Body of pancreas (tissue), 4 donors: ENCODE data around the gene AHCTF1. TPM values are rescaled to one million over a fixed set of nuclear protein-coding genes. Genes with fewer than 3 reads are reported as not detected.
"Not testable (repeated sequence)": the region's sequence is repeated elsewhere in the genome, so short reads cannot be mapped to it uniquely, and the experiment has no call there.

Source experiments
- ATAC-seq: fragments of 150-250 bp; one replicate; pipeline ENCODE4 v1.9.1; 2016
- DNase-seq, 4 donors: peaks; one replicate each; pipeline ENCODE4 v3.0.0-alpha.2; 2019
- H3K27ac ChIP-seq, 4 donors: fragments of 200-600 bp; sonication (generic); 1 replicate in 3 of 4; 2 replicates in 1 of 4; pipeline versions ENCODE4 v1.5.1 to v1.6.1; 2016 to 2019; ENCODE audit warnings: mild to moderate bottlenecking in 1 of 4, mixed read lengths in 1 of 4, moderate library complexity in 1 of 4
- H3K27me3 ChIP-seq, 2 donors: fragments of 200-600 bp; sonication (generic); one replicate each; pipeline ENCODE4 v1.6.0; 2016; ENCODE audit warnings: mild to moderate bottlenecking in 1 of 2
- H3K36me3 ChIP-seq, 2 donors: fragments of 200-600 bp; sonication (generic); replicated peaks in 1 of 2; 2 replicates each; pipeline ENCODE4 v1.5.1; 2016; ENCODE audit warnings: low read depth in 2 of 2; ENCODE audit not compliant: insufficient read depth in 1 of 2
- H3K4me1 ChIP-seq: fragments of 200-600 bp; sonication (generic); one replicate; pipeline ENCODE4 v1.6.0; 2016
- H3K4me3 ChIP-seq, 2 donors: fragments of 200-600 bp; sonication (generic); 1 replicate in 1 of 2; 2 replicates in 1 of 2; pipeline ENCODE4 v1.5.1; 2016 to 2019
- H3K9me3 ChIP-seq, 3 donors: fragments of 200-600 bp; sonication (generic); 1 replicate in 2 of 3; 2 replicates in 1 of 3; pipeline ENCODE4 v1.5.1; 2016
- POLR2A ChIP-seq, 3 donors: fragments of 450-650 bp; IDR thresholded peaks; one replicate each; pipeline ENCODE4 v1.6.1; 2016; ENCODE audit warnings: antibody characterized with exemption in 3 of 3, mild to moderate bottlenecking in 2 of 3
- WGBS, 2 donors: methylation state at CpG; one replicate each; pipeline ENCODE4 v1.1.5; 2017; 5-methylcytosine and 5-hydroxymethylcytosine counted together
- intact Hi-C: fragments of 100-400 bp; cut with DNase I; formaldehyde crosslinking; loops from one replicate; pipeline ENCODE4 v1.15.1; 2023
- total RNA-seq, 2 donors: library from RNA; depleted of rRNA; stranded (reverse); fragments of >200 nt; gene quantifications; one replicate each; pipeline ENCODE4 v1.1.0, GENCODE V29; 2016
- TF ChIP-seq, protein P1 (sequence below), 7 experiments: fragments of 450-650 bp in 4 of 7; fragments of 200-600 bp in 3 of 7; sonication (generic) in 3 of 7; IDR thresholded peaks; one replicate each; pipeline ENCODE4 v1.5.1; 2016 to 2019; ENCODE audit warnings: antibody characterized with exemption in 7 of 7

Gene AHCTF1
- total RNA-seq, 2 donors from 2014 or later: 17.5 to 18.7 TPM

DNA sequence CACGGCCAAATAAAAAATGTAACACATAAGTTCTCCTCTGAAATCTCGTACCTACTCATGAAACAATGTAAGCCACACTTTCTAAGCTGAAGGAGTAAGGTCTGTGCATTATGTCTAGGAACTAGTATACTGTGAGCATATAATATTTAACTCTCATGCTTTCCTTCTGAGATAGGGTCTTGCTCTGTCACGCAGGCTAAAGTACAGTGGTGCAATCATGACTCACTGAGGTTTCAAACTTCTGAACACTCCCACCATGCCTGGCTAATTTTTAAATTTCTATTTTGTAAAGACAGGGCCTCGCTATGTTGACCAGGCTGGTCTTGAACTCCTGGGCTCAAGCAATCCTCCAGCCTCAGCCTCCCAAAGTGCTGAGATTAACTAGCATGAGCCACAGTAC is 71.3 kb downstream of the AHCTF1 start:
- intact Hi-C loops: no loop called here
- ATAC-seq: no peak
- WGBS, 2 donors: 96% methylated on average over 4 of the region's 4 CpGs
- H3K36me3 ChIP-seq: peaks cover 0 to 32% of the 10 kb centered on the region in 2 donors
- TF ChIP-seq POLR2A (IDR thresholded peaks at IDR 0.05): no peak
- TF ChIP-seq, protein P1, sequence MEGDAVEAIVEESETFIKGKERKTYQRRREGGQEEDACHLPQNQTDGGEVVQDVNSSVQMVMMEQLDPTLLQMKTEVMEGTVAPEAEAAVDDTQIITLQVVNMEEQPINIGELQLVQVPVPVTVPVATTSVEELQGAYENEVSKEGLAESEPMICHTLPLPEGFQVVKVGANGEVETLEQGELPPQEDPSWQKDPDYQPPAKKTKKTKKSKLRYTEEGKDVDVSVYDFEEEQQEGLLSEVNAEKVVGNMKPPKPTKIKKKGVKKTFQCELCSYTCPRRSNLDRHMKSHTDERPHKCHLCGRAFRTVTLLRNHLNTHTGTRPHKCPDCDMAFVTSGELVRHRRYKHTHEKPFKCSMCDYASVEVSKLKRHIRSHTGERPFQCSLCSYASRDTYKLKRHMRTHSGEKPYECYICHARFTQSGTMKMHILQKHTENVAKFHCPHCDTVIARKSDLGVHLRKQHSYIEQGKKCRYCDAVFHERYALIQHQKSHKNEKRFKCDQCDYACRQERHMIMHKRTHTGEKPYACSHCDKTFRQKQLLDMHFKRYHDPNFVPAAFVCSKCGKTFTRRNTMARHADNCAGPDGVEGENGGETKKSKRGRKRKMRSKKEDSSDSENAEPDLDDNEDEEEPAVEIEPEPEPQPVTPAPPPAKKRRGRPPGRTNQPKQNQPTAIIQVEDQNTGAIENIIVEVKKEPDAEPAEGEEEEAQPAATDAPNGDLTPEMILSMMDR (IDR thresholded peaks at IDR 0.05): no peak
- no peak overlapping the region for H3K27ac ChIP-seq
- no peaks in the 10 kb centered on the region for H3K27me3 ChIP-seq
- no peak for DNase-seq
- no peaks in the 10 kb centered on the region for H3K4me1 ChIP-seq
- H3K9me3 ChIP-seq: no peaks in the 10 kb centered on the region
- H3K4me3 ChIP-seq: no peak overlapping the region

DNA sequence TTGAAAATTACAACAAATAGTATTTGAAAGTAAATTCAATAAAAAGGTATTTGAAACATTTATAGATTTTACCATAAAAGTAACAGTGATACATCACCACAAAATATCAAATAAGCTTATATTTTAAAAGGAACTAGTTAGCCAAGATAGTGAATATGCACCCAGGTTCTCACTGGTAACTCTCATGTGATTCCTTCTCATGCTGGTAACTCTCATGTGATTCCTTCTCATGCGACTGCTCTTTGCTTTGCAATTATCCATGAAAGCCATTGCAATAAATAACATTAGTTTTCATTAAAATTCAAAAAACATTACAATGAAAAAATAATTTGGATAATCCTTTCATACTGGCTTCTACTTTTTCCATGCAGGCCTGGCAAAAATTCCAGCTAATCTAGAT is 75.4 kb downstream of the AHCTF1 start:
- no peak overlapping the region for H3K27ac ChIP-seq
- H3K36me3 ChIP-seq: peaks cover 9 to 32% of the 10 kb centered on the region in 2 donors
- no peak for DNase-seq
- no peak for TF ChIP-seq POLR2A (IDR thresholded peaks at IDR 0.05)
- TF ChIP-seq, protein P1 (IDR thresholded peaks at IDR 0.05): no peak
- WGBS, 2 donors: 90 to 95% methylated on average over 1 of the region's 1 CpG
- no peaks in the 10 kb centered on the region for H3K9me3 ChIP-seq
- intact Hi-C loops: no loop called here
- no peak overlapping the region for H3K4me3 ChIP-seq
- H3K27me3 ChIP-seq: no peaks in the 10 kb centered on the region
- no peak for ATAC-seq
- no peaks in the 10 kb centered on the region for H3K4me1 ChIP-seq

DNA sequence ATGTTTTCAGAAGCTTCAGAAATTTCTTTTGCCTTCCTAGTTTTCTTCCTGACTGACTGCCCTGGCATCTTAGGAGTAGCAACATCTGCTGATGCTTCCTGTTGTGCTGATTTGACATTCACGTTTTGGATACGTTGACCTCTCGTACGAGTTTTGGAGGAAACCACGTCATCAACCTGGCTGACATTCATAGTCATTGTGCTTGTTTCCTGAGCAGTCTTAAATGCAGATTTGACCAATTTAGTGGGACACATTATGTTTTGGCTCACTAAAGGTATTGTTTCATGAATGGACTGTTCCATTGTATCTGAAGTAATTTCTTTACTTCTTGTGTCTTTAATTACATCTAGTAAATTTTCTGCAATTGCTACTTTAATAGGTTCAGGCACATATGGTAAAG is 81.1 kb downstream of the AHCTF1 start:
- DNase-seq: not testable (repeated sequence)
- peaks cover 9 to 18% of the 10 kb centered on the region in 2 donors for H3K36me3 ChIP-seq

DNA sequence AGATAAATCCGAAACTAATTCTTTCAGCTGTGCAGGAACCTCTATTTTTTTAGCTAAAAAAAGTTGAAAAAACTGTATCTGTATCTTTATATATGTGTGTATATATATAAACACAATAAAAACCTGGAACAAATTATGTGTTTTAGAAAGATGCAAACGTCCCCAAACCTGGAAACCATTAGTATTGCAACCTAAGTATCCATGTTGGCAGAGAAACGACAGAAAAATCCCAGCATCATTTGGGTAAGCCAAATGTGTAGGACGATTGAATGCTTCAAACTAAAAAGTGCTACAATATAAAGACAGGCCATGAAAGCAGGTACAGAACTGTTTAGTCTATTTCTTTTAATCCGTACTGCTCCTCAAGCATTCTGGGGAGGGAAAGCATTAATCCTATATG is 87.9 kb downstream of the AHCTF1 start:
- Histone ChIP-seq H3K4me1 (no peaks in the 10 kb centered on the region), H3K27ac (no peak overlapping the region), H3K4me3 (no peak overlapping the region), H3K27me3 (no peaks in the 10 kb centered on the region), H3K36me3 (peaks cover 0 to 6% of the 10 kb centered on the region in 2 donors), H3K9me3 (no peaks in the 10 kb centered on the region)
- intact Hi-C loops: no loop called here
- no peak for DNase-seq
- WGBS, 2 donors: 85 to 90% methylated on average over 5 of the region's 5 CpGs
- ATAC-seq: no peak
- TF ChIP-seq POLR2A (IDR thresholded peaks at IDR 0.05): no peak
- TF ChIP-seq, protein P1 (IDR thresholded peaks at IDR 0.05): no peak

More for the DNA sequence above, 81.1 kb downstream of the AHCTF1 start:
- H3K4me3 ChIP-seq, H3K27me3 ChIP-seq, ATAC-seq, intact Hi-C loops, H3K9me3 ChIP-seq, H3K27ac ChIP-seq, H3K4me1 ChIP-seq: not testable (repeated sequence)
- WGBS, 2 donors: 94% methylated on average over 5 of the region's 5 CpGs; no CpG with 5 or more reads in 1 of the 2 donors

DNA sequence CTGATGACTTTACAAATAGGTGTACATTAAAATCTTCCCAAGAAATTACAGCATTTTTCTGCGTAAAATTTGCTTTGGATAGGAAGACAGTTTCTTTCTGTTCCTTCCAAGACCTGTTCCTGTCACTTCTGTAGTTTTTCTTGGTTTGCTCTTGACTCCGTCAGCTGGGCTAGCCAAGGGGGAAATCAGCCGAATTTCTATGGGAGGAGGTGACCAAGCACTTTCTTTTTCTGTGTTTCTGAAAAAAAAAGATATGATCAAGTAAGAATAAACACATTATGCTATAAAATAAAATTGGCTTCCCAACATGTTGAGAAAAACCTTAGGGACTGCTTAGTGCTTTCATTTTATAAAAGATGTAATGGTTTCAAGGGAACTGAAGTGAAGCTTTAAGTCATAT is 91.0 kb downstream of the AHCTF1 start:
- DNase-seq, H3K27me3 ChIP-seq, intact Hi-C loops, H3K4me1 ChIP-seq, H3K9me3 ChIP-seq, H3K4me3 ChIP-seq, H3K36me3 ChIP-seq, ATAC-seq, H3K27ac ChIP-seq: not testable (repeated sequence)
- 83 to 97% methylated on average over 3 of the region's 3 CpGs for WGBS, 2 donors

DNA sequence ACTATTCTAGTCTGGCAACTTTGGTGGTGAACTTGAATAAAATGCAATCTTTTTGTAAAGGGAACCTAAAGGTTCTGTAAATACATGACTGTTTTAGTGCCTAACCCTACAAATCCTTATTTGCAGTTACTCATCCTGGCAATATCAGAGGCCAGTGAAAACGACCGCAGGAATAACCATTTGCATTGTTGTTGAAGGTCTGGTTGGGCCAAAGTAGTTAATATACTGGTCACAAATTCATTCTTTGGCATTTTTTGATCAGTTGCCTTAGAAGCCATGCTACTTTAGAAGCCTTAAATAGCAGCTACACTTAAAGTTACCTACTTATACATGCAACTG is 93.7 kb downstream of the AHCTF1 start:
- no peak for DNase-seq
- Histone ChIP-seq H3K4me1 (no peaks in the 10 kb centered on the region), H3K27me3 (no peaks in the 10 kb centered on the region), H3K27ac (no peak overlapping the region), H3K4me3 (no peak overlapping the region), H3K36me3 (peaks cover 0 to 1% of the 10 kb centered on the region in 2 donors), H3K9me3 (no peaks in the 10 kb centered on the region)
- no peak for TF ChIP-seq POLR2A (IDR thresholded peaks at IDR 0.05)
- TF ChIP-seq, protein P1 (IDR thresholded peaks at IDR 0.05): no peak
- intact Hi-C loops: no loop called here
- ATAC-seq: no peak
- 77 to 92% methylated on average over 2 of the region's 2 CpGs for WGBS, 2 donors
